ENCODE results near the gene SHISAL1. TPM values are rescaled to one million over a fixed set of nuclear protein-coding genes. Genes with fewer than 3 reads are reported as not detected.

Gene SHISAL1
- polyA plus RNA-seq, 1 donor (not counting 4 experiments of a cell fraction or from before 2014, with no cell fraction given) = 0.24 TPM

DNA sequence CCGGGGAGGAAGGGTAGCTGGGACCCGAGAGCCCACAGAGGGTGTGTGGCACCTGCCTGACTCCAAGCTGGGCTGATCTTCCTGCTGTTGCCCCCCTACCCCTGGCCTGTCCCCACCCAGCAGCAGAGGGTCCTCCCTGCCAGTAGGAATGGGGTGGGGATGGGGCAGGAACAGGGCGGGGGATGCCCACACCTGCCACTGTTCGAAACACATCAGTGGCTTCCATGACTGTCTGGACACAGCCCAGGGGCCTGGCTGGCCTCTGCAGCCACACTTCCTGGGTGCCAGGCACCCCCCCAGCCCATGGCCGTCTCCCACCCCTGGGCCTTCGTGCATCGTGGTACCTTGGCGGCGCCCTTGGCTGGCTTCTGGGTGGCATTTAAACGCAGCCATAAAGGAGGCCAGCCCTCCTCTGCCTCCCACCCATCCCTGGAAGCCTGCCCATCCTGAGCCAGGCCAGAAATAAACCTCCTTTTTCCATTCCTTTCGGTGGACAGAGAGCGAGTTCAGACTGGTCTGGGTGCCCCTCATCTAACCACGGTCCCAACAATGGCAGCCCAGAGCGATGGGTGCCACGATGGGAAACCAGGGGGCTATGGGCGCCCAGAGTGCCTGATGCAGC is 745 bp upstream of the SHISAL1 start:
- dilution Hi-C loops (cut with MboI; ENCODE audit: extremely low pct_ligation_motif_present, low sequenced_read_pairs) = no loop called here
- Histone ChIP-seq H3K9me3 (ENCODE audit: control insufficient read depth, low read depth, low read length) (no peaks in the 10 kb centered on the region), H3K9ac (ENCODE audit: control insufficient read depth, extremely low read depth, insufficient read depth, low read length) (no peak overlapping the region), H3K4me3 (ENCODE audit: control insufficient read depth in 2 of 3, extremely low read depth in 1 of 3, insufficient read depth in 2 of 3, low read depth in 1 of 3, low read length in 3 of 3) (no peak overlapping the region), H3K9me1 (ENCODE audit: control insufficient read depth, extremely low read depth, insufficient read depth, low read length) (no peaks in the 10 kb centered on the region), H3K36me3 (ENCODE audit: control insufficient read depth in 2 of 2, extremely low read depth in 1 of 2, insufficient read depth in 2 of 2, low read length in 2 of 2) (no peaks in the 10 kb centered on the region), H3K4me2 (ENCODE audit: control insufficient read depth, extremely low read depth, insufficient read depth, low read depth, low read length) (no peak overlapping the region), H2AFZ (ENCODE audit: control insufficient read depth, low read length) (no peak overlapping the region), H3K27me3 (ENCODE audit: control insufficient read depth, extremely low read depth, insufficient read depth, low read length) (peaks cover 3% of the 10 kb centered on the region), H3K27ac (ENCODE audit: control insufficient read depth, insufficient read depth, low read length) (no peak overlapping the region), H4K20me1 (ENCODE audit: control insufficient read depth, extremely low read depth, insufficient read depth, low read length) (no peaks in the 10 kb centered on the region), H3K4me1 (ENCODE audit: control insufficient read depth, extremely low read depth, insufficient read depth, low read length) (peaks cover 46% of the 10 kb centered on the region), H3K79me2 (ENCODE audit: control insufficient read depth, insufficient read depth, low read length) (no peaks in the 10 kb centered on the region)
- TF ChIP-seq, protein P1, sequence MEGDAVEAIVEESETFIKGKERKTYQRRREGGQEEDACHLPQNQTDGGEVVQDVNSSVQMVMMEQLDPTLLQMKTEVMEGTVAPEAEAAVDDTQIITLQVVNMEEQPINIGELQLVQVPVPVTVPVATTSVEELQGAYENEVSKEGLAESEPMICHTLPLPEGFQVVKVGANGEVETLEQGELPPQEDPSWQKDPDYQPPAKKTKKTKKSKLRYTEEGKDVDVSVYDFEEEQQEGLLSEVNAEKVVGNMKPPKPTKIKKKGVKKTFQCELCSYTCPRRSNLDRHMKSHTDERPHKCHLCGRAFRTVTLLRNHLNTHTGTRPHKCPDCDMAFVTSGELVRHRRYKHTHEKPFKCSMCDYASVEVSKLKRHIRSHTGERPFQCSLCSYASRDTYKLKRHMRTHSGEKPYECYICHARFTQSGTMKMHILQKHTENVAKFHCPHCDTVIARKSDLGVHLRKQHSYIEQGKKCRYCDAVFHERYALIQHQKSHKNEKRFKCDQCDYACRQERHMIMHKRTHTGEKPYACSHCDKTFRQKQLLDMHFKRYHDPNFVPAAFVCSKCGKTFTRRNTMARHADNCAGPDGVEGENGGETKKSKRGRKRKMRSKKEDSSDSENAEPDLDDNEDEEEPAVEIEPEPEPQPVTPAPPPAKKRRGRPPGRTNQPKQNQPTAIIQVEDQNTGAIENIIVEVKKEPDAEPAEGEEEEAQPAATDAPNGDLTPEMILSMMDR (optimal IDR thresholded peaks at IDR 0.05 in 1 of 3, IDR thresholded peaks at IDR 0.05 in 1 of 3, conservative IDR thresholded peaks at IDR 0.05 in 1 of 3; ENCODE audit: extremely low read depth in 1 of 3, insufficient read depth in 2 of 3, low read length in 3 of 3) = no peak
- no peak for TF ChIP-seq EZH2 (IDR thresholded peaks at IDR 0.05; ENCODE audit: low read length)
- no peak for DNase-seq (ENCODE audit: low read depth, low spot score)
- no peak for FAIRE-seq

DNA sequence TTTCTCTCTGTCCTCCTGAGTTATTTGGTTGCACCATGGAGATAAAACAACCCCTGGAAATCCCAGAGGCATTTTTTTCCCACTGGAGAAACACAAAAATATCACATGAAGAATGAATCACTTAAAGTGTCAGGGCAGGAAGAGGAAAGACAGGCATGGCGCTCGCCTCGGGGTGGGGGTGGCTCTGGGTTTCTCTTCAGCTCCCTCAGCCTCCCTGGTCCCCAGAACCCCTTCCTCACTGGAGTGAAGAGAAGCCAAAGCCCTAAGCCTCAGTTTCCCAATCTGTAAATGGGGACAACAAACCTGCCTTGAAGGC is 938 bp downstream of the SHISAL1 start:
- dilution Hi-C loops (cut with MboI; ENCODE audit: extremely low pct_ligation_motif_present, low sequenced_read_pairs) = no loop called here
- H2AFZ ChIP-seq (ENCODE audit: control insufficient read depth, low read length) = no peak overlapping the region
- peak overlapping the region; percentile 43 for H3K27ac ChIP-seq (ENCODE audit: control insufficient read depth, insufficient read depth, low read length)
- FAIRE-seq (peak; percentile 5), DNase-seq (ENCODE audit: low read depth, low spot score) (peak; percentile 46)
- no peaks in the 10 kb centered on the region for H3K79me2 ChIP-seq (ENCODE audit: control insufficient read depth, insufficient read depth, low read length)
- H4K20me1 ChIP-seq (ENCODE audit: control insufficient read depth, extremely low read depth, insufficient read depth, low read length) = no peaks in the 10 kb centered on the region
- H3K4me1 ChIP-seq (ENCODE audit: control insufficient read depth, extremely low read depth, insufficient read depth, low read length) = peaks cover 48% of the 10 kb centered on the region
- H3K9ac ChIP-seq (ENCODE audit: control insufficient read depth, extremely low read depth, insufficient read depth, low read length) = peak overlapping the region; percentile 42
- peaks cover 5% of the 10 kb centered on the region for H3K27me3 ChIP-seq (ENCODE audit: control insufficient read depth, extremely low read depth, insufficient read depth, low read length)
- TF ChIP-seq, protein P1 (optimal IDR thresholded peaks at IDR 0.05 in 1 of 3, IDR thresholded peaks at IDR 0.05 in 1 of 3, conservative IDR thresholded peaks at IDR 0.05 in 1 of 3; ENCODE audit: extremely low read depth in 1 of 3, insufficient read depth in 2 of 3, low read length in 3 of 3) = no peak
- TF ChIP-seq EZH2 (IDR thresholded peaks at IDR 0.05; ENCODE audit: low read length) = no peak
- H3K4me3 ChIP-seq (ENCODE audit: control insufficient read depth in 2 of 3, extremely low read depth in 1 of 3, insufficient read depth in 2 of 3, low read depth in 1 of 3, low read length in 3 of 3) = no peak overlapping the region
- peak overlapping the region; percentile 13 for H3K4me2 ChIP-seq (ENCODE audit: control insufficient read depth, extremely low read depth, insufficient read depth, low read depth, low read length)
- no peaks in the 10 kb centered on the region for H3K9me3 ChIP-seq (ENCODE audit: control insufficient read depth, low read depth, low read length)
- H3K9me1 ChIP-seq (ENCODE audit: control insufficient read depth, extremely low read depth, insufficient read depth, low read length) = no peaks in the 10 kb centered on the region
- no peaks in the 10 kb centered on the region for H3K36me3 ChIP-seq (ENCODE audit: control insufficient read depth in 2 of 2, extremely low read depth in 1 of 2, insufficient read depth in 2 of 2, low read length in 2 of 2)
